HL-60 (cell line): ENCODE measurements around the gene ADAMTS13.

Experiments
- DNase-seq, 2 experiments: peaks; one replicate each; pipeline ENCODE4 v3.0.0-alpha.2; 2010 to 2020; ENCODE audit warnings: low read depth in 1 of 2, low spot score in 1 of 2
- H3K27ac ChIP-seq: fragments of 250-450 bp; sonication (Bioruptor Pico); replicated peaks from 2 replicates; pipeline ENCODE4 v1.5.1; 2020; ENCODE audit warnings: mild to moderate bottlenecking, moderate library complexity
- H3K27me3 ChIP-seq: fragments of 250-450 bp; sonication (Bioruptor Pico); 2 replicates; pipeline ENCODE4 v1.5.1; 2021; ENCODE audit warnings: mild to moderate bottlenecking, moderate library complexity; ENCODE audit not compliant: insufficient read depth, poor library complexity, severe bottlenecking
- H3K4me3 ChIP-seq: replicated peaks from 2 replicates; pipeline ENCODE4 v1.5.1; 2011; ENCODE audit warnings: mild to moderate bottlenecking, control low read depth, low read length; ENCODE audit not compliant: insufficient read depth
- CTCF ChIP-seq: IDR thresholded peaks from one replicate; pipeline ENCODE4 v1.5.1; 2011; ENCODE audit warnings: low read length, control low read depth, inconsistent platforms; ENCODE audit not compliant: insufficient read depth
- GABPA ChIP-seq: IDR thresholded peaks from 2 replicates; pipeline ENCODE4 v1.6.1; 2012; ENCODE audit warnings: low read depth
- POLR2AphosphoS5 ChIP-seq: IDR thresholded peaks from 2 replicates; pipeline ENCODE4 v1.6.1; 2012; ENCODE audit warnings: low read depth
- REST ChIP-seq: IDR thresholded peaks from 2 replicates; pipeline ENCODE4 v1.6.1; 2012; ENCODE audit warnings: low read depth; ENCODE audit not compliant: insufficient replicate concordance
- SPI1 ChIP-seq: IDR thresholded peaks from 2 replicates; pipeline ENCODE4 v1.6.1; 2012; ENCODE audit warnings: low read depth, mild to moderate bottlenecking, borderline replicate concordance

Gene ADAMTS13

GRCh38 chr9:133424187-133424586, 2.0 kb downstream of the ADAMTS13 start:
- no peak overlapping the region for H3K4me3 ChIP-seq
- TF ChIP-seq SPI1 (no peak), POLR2AphosphoS5 (no peak), CTCF (no peak), GABPA (no peak), REST (no peak)
- H3K27ac ChIP-seq = no peak overlapping the region
- DNase-seq = no peak
- H3K27me3 ChIP-seq = peaks cover 8% of the 10 kb centered on the region

- no peak overlapping the region for H3K4me3 ChIP-seq
Measured at GRCh38 chr9:133425049-133425632, 3.0 kb downstream of the ADAMTS13 start.

More at GRCh38 chr9:133425049-133425632, 3.0 kb downstream of the ADAMTS13 start:
- DNase-seq = no peak
- H3K27ac ChIP-seq = no peak overlapping the region
- H3K27me3 ChIP-seq = peaks cover 8% of the 10 kb centered on the region
- TF ChIP-seq SPI1 = no peak
- no peak for TF ChIP-seq REST
- no peak for TF ChIP-seq GABPA
- no peak for TF ChIP-seq CTCF
- no peak for TF ChIP-seq POLR2AphosphoS5
